ENCODE results near the gene ZCWPW2.

The ZCWPW2 gene, protein sequence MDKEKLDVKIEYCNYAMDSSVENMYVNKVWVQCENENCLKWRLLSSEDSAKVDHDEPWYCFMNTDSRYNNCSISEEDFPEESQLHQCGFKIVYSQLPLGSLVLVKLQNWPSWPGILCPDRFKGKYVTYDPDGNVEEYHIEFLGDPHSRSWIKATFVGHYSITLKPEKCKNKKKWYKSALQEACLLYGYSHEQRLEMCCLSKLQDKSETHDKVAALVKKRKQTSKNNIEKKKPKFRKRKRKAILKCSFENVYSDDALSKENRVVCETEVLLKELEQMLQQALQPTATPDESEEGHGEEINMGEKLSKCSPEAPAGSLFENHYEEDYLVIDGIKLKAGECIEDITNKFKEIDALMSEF

DNA sequence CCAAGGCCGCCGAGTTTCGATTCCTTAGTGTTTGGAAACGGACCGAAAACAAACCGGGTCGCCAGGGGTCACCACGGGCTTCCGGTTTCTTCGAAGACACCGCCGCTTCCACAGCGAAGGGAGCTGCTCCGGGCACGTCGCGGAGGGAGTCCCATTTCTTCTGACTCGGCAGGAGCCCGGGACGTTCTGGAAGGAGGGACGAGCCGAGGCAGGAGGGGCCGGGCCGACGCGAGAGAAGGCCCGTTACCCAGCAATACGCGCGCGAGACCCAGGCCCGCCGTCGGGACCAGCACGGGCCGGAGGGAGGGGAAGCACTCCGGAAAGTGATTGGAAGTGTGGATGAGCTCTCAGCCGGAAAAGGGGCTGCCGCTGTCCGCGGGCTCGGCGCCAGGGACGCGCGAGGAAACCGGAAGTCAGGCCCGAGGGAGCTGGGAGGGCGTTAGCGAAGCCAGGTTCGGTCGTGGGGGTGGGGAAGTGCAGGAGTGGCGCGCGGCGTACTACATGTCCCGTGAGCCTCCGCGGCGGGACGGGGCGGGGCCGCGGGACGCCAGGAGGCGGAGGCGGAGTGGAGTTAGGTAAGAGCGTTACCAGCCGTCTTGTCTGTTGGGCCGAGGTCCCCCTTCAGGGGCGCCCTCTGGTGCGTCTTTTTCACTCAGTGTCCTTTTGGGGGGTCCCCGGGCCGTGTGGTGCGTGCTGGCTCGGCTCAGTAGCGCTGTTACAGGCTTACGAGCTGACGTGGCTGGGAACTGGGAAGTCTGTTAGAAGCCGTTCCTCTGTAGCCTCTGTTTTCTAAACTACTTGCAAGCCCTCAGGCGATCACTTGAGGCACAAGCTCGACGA is at the start of gene ZCWPW2, which contains the start of gene AZI2:
ZCWPW2 (plus strand) TSS at position 93 of the 840 bp plus-strand sequence. CDS start 64,348 bp downstream, outside the sequence.
AZI2 (minus strand) TSS at position 196 of the 840 bp plus-strand sequence. CDS start 8,207 bp downstream, outside the sequence.
- peak; percentile 93 for DNase-seq

DNA sequence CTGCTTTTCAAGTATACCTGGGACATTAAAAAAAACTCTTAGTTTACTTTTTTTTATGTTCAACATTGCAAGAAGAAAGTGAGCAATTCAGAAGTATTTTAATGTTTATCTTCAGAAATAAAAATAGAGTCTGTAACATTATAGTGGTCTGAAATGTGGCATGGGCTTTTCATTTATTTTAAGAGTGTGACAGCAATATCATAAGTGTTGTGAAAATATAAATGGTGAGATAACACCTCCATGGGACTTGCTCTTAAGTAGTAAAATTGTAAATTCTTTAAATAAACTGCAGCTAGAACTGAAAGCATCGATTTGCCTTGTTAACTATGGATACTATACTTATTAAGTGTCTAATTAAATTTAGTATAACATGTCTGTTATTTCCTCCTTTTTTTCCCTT is 48.8 kb upstream of the ZCWPW2 start:
- no peak for DNase-seq

DNA sequence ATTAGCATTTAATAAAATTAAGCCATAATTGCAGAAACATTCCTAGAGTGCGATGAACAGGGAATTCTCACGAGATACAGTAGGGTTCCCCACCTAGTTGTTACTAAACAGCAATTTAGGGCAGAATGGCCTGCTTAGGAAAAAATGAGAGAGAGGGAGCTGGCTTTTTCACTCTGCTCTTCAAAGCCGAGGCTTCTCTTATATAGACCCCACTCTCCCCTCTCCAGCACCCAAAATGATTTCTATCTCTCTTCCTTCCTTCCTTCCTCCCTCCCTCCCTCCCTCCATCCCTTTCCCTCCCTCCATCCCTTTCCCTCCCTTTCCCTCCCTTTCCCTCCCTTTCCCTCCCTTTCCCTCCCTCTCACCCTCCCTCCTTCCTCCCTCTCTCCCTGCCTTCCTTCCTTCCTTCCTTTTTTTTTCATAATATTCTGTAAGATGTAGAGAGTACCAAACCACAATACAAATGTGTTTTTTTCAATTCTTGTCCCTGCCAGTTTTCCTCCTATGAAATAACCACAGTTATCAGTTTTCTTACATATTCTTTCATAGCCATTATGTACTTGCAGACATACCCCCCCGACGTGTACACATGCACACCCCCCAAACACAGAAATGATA is 48.1 kb upstream of the ZCWPW2 start:
- DNase-seq = no peak

DNA sequence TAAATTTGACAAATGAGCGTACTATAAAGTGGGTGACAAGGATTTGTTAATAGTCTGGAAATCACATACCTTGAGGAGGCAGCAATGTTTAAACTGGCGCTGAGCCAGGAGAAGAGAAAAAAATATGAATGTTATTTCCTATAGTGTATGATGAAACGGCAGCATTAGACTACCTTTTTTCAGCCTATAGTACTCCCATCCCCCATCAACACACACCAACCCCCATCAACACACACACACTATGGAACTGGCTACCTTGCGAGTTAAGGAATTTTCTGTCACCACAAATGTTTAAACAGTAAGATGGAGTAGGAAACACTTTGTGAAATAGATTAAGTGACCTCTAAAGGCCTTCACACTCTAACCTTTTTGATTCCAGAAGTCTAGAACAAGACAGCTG is 46.8 kb upstream of the ZCWPW2 start:
- no peak for DNase-seq

DNA sequence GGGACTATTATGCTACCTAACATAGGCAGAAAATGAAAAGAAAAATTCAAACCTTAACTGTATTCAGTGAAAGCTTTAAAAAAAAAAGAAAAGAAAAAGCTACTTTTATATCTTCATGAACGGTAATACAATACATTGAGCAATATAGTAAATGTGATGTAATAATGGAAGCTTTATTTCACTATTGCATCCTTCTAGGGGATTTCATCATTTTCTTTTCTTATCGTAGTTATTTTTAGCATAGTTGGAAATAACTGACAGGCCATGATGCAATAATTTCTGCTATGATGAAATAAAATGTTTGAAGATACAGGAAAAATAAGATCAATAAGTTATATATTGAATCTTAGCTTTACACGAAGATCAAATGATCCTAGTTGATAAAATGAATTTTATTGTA is 40.3 kb upstream of the ZCWPW2 start:
- DNase-seq = no peak

DNA sequence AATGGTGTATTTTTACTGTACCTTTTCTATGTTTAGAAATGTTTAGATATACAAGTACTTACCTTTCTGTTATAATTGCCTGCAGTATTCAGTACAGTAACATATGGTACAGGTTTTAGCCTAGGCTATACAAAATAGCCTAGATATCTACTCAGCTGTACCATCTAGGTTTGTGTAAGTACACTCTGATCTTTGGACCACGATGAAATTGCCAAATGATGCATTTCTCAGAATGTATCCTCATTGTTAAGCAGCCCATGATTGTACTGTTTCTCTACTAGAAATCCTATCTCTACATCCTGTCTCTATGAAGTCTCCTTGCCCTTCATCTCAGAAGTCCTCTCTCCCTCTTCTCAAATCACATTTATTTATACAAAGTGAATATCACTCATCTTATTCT is 32.8 kb upstream of the ZCWPW2 start:
- DNase-seq = no peak

DNA sequence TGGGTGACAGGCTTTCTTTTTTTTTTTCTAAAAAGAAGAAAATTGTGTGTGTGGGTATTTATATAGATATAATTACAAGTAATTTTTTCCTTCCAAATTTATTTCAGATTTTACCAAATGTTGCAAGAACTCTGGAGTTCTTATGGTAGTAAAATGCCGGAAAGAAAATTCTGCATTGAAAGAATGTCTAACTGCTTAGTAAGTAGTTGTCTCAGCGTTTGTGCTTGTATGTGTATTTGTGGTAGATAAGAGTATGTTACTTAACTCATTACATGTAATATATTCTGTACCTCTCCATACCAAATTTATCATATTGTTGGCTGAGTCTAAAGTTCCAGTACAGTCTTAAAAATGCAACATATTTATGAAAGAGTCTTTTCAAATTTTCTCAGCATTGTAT is 32.3 kb upstream of the ZCWPW2 start:
- no peak for DNase-seq

DNA sequence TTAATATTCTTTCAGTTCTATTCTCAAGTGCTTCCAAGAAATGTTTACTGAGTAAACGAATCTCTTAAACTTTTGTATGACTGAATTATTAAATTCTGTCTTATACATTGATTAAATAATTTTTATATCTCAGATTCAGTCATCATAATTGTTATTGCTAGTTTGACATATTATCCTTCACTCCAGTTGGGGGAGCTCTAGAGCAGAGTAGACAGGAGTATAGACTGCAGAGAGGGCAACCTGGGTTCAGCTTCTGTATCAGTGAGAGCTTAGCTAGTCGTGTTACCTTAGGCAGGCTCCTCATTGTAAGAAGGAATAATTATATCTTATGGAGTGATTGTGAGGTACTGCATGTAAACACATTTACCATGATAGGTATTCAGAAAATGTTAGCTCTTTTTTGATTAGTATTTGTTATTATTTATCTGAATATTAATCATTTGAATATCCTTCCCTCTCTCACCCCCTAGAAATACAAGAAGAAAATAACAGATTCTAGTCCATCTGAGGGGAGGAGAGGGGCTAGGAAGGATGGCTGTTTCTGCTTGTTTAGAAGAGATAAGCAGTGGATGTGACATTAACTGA is 31.0 kb upstream of the ZCWPW2 start:
- peak; percentile 43 for DNase-seq

DNA sequence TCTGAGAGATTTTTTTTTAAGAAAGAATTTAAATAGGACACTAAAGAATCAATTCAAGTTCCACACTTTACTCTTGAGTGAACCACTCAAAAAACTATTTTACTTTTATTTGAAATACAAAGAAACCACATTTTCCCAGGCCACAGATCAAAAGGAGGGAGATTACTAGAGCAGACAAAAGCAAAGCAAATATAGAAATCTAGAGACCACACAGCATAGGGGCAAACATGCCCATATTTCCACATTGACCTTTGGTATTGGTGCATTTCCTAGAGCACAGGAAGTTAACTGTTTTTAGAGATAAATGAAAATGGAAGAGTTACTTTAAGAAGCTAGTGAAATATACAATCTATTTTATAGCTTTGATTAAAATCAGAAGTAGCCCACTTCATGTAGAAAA is 27.5 kb upstream of the ZCWPW2 start:
- DNase-seq = no peak

DNA sequence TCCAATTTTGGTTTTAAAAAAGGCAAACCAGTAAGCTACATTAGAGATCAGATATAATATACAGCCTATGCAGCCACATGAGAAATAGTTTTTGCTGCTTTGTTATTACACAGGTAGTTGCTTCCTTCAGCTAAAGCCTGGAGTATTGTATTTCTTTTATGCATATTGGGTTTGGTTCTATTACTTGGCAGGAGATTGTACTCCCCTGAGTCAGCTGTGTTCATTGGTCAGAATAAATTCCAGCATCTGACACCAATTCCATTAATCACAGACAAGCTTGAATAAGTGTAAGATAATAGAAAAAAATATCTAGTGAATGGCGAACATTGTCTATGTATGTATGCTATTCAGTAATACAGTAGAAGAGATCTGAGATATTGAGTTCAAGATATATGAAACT is 26.1 kb upstream of the ZCWPW2 start:
- DNase-seq = no peak

DNA sequence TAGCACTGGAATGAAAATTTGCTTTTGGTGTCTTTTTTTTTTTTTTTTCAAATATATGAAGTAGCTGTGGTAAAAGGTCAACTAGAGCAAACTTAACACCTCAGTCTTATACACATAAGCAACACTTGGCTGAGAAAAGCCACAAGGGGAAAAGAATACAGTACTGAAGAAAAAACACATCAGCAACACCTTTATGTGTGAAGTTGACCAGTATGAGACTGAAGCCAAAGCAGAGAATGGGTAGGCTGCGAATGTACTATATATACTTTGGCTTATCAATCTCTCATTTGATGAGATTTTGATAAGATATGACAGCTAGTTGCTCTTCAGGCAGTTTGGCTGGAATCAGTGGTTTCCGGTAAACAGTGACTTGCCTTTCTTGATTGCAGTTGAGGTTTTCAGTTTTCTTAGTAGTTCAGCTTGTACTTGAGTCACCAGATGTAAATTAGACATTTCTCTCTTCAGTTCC is 22.0 kb upstream of the ZCWPW2 start:
- DNase-seq = peak; percentile 52

DNA sequence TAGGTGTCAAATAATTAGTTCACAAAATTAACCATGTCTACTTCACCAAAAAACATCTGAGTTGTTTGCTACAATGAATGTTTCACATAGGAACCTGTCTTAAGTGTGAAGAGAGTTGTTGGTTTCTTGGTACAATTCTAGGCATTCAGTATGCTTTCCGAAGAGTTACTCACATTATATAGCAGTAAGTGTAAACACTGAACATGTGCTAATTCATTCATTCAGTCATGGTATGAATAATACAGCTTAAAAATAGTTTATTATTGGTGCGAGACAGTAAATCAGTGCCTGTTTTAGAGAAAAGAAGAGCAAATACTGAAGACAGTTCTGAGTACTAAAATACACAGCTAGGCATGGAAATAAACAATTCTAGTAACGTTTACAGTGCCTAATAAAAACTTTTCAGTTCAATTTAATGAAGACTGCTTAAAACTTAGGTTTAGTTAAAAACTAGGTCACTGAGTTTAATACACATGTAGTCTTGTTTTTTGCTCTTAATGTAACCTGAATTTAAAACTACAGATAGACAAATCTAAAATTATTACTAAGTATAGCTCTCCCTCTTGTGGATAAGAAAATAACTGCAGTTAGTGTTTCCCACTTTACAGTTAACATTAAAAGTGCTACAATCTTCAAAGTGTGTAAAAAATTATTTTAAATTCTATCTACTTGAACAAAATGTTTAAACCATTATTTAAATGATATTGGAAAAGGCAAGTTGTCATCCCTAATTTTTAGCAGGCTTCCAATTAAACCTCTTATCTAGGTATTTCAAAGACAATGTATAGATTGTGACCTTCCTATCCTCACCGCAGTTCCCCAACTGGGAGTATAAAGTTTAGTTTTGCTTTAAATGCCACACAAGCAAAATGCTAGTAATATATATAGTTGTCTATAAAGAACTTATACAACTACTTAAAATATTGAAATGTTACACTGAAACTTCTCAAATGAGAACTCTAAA is 20.1 kb upstream of the ZCWPW2 start:
- DNase-seq = no peak

DNA sequence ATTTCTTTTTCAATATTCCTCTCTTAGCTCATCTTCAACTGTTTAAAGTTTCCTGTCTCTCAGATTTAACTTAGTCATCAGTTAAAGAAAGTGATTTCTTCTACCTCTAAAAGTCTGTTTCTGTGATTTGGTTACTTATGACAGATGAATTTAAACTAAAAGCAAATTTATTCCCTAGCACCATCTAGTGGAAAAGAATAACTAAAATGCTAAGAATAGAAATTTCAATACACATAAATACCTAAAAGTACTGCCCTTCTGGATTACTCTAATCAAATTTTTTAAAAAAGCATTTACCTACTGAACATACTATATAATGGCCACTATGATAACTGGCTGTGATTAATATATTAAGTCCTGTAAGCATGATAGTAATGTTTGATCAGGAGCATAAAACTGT is 14.0 kb upstream of the ZCWPW2 start:
- DNase-seq = no peak

DNA sequence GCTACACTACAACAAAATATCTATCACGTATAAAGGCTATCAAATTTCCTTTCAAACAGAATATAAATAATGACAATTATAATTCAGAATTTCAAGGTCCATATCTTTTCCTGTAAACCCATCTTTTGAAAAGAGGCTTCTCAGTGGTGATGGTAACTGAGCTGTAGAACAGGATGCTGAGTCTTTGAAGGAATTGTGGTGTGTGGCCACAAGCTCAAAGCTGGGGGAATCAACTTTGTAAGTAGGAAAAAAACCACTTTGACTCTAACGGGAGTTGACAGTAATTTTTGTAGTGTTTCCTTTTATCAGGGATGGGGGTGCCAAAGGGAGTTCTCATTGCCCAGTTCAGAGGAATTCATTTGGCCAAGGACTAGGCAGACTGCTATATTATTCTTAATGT is 13.3 kb upstream of the ZCWPW2 start:
- DNase-seq = no peak

DNA sequence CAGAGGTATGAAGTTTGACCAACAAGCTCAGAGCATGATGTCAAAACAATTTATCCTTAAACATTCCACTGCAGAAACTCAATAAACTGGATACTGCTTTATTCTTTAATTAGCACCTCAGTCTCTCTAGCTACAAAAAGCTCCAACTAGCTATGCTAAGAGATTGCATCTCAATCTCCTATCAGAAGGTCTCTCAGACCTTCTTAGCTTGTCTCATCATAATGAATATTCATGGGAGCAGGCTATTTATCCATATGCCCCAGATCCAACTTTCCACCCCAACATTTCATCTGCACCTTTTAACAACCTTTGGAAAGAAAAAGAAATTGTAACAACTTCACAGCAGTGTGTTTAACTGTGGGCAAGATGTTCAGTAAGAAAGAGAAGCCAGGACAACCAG is 11.3 kb upstream of the ZCWPW2 start:
- no peak for DNase-seq

DNA sequence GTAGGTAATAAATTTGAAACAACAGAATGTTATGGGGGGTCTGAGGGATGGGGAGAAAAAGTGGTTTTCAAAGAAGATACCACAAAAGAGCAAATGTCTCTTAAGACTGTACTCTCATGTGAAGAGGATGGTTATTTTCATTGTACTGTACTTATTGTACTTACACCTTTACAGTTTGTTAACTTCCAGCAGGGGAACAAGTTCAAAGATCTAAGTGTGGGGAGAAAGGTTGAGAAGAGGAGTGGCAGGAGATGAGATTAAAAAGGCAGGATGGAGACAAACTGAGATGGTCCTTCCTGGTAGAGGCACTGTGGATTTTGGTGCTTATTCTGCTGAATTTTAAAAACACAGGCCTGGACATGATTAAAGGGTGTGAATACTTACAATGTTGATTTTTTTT is 5.4 kb upstream of the ZCWPW2 start:
- no peak for DNase-seq

DNA sequence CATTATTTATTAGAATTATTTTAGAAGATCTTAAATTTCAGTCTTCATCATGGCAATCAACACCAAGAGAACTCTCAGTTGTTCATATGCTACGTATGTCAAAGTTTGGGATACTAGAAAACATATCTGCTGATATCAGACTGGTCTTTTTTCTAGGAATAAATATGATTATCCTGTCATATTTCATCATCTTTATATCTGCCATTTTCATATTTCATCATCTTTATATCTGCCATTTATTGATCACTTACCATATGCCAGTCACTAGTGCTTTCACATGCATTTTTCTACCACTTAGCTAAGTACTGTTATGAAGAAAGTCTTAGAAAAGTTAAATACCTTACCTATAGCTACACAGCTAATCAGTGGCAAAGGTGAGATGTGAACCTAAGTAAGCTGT is 2.8 kb upstream of the ZCWPW2 start:
- DNase-seq = no peak

DNA sequence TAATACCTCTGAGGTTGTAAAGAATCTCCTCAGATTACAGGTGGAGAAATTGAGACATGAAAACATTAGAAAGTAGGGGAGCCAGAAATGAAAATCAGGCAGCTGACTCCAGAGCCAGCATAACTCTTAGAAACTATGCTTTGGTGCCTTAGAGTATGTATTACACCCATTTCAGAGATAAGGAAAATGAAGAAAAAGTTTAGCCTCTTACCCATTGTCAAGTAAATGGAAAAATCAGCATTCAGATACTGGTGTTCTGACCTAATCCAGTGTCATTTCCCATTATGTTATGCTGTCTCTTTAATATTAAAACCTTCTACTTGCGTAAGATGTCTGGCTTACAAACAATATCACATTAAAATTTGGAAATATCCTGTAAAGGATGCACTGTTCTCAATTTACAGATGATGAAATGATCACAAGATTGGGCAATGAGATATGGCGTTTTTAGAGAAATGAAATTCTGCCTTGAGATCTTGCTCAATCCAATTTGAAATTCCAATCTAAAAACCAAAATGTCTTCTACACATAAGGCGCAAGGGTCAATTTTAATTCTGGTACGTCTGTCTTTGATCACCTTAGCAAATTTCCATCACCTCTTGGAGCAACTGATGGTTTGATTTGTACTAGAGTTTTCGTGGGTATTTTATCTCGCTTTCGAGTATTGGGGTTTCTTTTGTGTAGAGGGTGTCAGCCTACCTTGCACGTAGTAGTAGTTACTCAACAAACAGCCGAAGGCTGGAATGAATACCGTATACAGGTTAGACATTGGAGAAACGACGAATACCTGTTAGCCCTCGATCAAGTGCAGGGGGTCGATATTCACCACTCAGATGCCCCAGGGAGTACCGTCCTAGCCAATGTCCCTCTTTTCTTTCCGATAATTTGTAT is 902 bp upstream of the ZCWPW2 start:
- peak; percentile 3 for DNase-seq

DNA sequence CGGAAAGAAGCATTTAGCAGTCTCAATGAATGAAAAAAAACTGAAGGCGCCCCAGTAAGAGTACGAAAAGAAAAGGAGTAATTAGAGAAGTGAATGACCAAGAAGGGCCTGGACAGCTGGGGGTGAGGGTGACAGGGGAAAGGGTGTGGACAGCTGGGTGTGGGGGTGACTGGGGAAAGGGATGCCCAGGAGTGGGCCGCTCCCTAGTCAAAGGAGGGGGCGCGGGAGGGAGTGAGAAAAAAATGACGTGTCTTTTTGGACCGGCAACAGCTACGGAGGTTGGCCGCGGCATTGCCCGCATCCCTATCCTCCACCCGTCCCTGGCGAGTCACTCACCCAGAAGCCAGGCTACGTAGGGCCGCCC is 274 bp upstream of the ZCWPW2 start:
- DNase-seq = no peak

DNA sequence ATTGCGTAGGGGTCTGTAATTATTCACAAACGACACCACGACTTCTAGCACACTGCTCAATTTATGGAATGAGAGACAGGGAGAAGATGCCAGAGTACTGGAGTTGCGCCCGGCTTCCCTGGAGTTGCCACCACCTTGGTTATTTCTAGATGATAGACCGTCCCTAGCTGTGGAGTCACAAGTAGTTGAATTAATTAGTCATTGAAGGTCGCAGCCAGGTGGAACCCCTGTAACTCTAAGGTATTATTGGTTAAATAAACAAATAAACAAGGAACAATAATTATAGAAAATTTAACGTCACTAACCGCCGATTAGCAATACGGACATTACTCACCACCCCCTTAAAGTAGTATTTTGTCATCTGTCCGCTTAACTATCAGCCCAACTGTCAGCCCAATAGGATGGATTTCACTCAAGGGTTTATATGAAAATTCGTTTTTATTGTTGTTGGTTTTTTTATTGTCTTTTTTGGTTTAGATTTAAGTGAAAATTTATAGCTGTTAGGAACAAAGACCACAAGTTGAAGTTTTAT is 1.0 kb downstream of the ZCWPW2 start:
- no peak for DNase-seq

DNA sequence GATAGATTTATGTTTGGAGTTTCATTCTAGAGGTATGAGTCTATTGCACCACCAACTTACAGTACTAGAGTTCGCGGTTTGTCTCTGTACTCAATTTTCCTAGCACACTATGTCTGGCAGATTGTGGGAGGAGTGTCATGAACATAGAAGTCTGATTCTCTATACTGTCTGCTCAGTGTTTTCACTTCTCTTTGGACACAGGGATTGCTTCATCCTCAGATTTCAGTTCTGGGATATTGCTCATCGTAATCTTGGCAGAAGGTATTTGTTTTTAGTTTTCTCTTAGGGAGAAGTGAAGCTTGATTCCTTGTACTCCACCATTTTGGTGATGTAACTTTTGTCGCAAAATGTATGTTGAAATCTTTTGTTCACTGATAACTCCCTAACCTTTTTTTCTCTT is 27.9 kb downstream of the ZCWPW2 start:
- DNase-seq = no peak
